ENCODE data around the gene SMIM33.
"Not testable (repeated sequence)": the region's sequence is repeated elsewhere in the genome, so short reads cannot be mapped to it uniquely, and the experiment has no call there.

The SMIM33 gene

GRCh38 chr5:139486201-139486600 lies 15.4 kb downstream of the SMIM33 start:
- no peak for DNase-seq

GRCh38 chr5:139488260-139488659 lies 17.5 kb downstream of the SMIM33 start:
- DNase-seq = no peak

- DNase-seq = no peak
These were observed 21.9 kb downstream of the SMIM33 start for GRCh38 chr5:139492700-139493192.

GRCh38 chr5:139494256-139494655 lies 23.5 kb downstream of the SMIM33 start:
- no peak for DNase-seq

GRCh38 chr5:139494832-139495231 lies 24.0 kb downstream of the SMIM33 start:
- DNase-seq = no peak

- DNase-seq = no peak
These were observed 25.0 kb downstream of the SMIM33 start for GRCh38 chr5:139495638-139496435.

GRCh38 chr5:139501381-139501780 lies 30.6 kb downstream of the SMIM33 start:
- no peak for DNase-seq

GRCh38 chr5:139503036-139503817 lies 32.4 kb downstream of the SMIM33 start:
- not testable (repeated sequence) for DNase-seq

- not testable (repeated sequence) for DNase-seq
These were observed 33.1 kb downstream of the SMIM33 start for GRCh38 chr5:139503879-139504278.

GRCh38 chr5:139504722-139505121 lies 33.9 kb downstream of the SMIM33 start:
- DNase-seq = not testable (repeated sequence)

- no peak for DNase-seq
These were observed 42.1 kb downstream of the SMIM33 start for GRCh38 chr5:139512786-139513390.

GRCh38 chr5:139513434-139513833 lies 42.6 kb downstream of the SMIM33 start:
- DNase-seq = peak; percentile 16

- no peak for DNase-seq
These were observed 43.2 kb downstream of the SMIM33 start for GRCh38 chr5:139513852-139514485.

- DNase-seq = no peak
These were observed 43.7 kb downstream of the SMIM33 start for GRCh38 chr5:139514486-139514856.

- peak; percentile 47 for DNase-seq
These were observed 47.1 kb downstream of the SMIM33 start for GRCh38 chr5:139517683-139518564.
